ENCODE measurements around the gene NAGLU.
A peak's percentile ranks its signal among the peaks of the same experiment; 100 is the strongest.

The NAGLU gene

DNA sequence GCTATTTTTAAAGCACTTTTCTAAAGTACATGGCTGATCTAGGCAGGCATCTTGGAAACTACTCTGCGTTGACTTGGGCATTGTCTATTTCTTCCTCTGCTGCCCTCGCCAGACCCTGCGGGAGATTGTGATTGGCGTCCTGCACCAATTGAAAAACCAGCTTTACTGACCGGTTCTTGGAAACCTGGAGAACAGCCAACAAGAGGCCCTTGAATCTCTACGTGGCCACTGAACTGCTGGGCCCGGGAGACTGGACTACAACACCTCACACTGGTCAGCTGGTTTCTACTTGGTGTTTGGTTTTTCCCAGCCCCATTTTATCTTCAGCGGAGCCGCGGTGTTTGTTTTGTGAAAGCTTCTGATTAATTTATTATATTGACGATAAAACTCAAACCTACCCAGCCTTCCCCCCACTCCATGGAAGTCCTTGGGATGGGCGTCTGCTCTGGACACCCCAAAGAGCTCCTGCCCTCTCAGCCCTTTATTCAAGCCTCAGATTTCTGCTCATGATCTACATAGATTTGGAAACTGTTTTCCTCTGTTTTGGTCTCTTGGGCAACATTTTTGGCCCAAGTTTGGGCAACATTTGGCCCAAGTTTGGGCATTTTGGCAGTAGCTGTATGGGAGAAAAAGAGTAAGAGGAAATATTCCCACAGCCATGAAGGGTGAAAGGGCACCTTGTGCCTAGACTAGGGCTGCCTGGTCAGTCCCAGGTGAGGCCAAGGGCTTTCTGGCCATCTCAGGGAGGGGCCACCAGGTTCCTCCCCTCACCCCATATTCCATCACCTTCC is 35.6 kb downstream of the NAGLU start:
- TF ChIP-seq, protein P1, sequence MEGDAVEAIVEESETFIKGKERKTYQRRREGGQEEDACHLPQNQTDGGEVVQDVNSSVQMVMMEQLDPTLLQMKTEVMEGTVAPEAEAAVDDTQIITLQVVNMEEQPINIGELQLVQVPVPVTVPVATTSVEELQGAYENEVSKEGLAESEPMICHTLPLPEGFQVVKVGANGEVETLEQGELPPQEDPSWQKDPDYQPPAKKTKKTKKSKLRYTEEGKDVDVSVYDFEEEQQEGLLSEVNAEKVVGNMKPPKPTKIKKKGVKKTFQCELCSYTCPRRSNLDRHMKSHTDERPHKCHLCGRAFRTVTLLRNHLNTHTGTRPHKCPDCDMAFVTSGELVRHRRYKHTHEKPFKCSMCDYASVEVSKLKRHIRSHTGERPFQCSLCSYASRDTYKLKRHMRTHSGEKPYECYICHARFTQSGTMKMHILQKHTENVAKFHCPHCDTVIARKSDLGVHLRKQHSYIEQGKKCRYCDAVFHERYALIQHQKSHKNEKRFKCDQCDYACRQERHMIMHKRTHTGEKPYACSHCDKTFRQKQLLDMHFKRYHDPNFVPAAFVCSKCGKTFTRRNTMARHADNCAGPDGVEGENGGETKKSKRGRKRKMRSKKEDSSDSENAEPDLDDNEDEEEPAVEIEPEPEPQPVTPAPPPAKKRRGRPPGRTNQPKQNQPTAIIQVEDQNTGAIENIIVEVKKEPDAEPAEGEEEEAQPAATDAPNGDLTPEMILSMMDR (IDR thresholded peaks at IDR 0.05; ENCODE audit: low read depth, low read length) = no peak
- H3K9me3 ChIP-seq (ENCODE audit: severe bottlenecking) = no peaks in the 10 kb centered on the region
- H3K27me3 ChIP-seq (ENCODE audit: insufficient read depth, low read depth, severe bottlenecking) = no peaks in the 10 kb centered on the region
- peaks cover 95% of the 10 kb centered on the region for H3K36me3 ChIP-seq
- no peak for DNase-seq
- H3K4me3 ChIP-seq (ENCODE audit: low read depth, low read length) = no peak overlapping the region
- H3K27ac ChIP-seq = no peak overlapping the region

DNA sequence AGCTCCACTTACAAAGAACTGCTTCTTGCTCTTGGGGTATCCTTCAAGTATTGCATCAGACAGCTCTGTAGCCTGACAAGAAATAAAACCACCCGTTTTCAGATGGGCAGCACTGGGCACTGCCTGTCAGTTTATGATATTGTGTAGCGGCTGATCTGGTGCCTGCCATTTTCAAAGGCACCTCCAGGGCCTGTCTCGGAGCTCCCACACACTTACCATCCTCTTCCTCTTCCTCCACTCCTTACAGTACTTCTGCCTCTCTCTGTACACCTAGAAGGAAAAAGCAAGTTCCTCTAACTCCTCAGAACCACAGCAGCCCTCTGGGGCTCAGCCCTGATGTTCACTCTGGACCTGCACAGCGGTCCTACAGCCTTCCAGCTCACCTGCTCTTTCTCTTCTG is 37.1 kb downstream of the NAGLU start:
- TF ChIP-seq, protein P1 (IDR thresholded peaks at IDR 0.05; ENCODE audit: low read depth, low read length) = no peak
- H3K4me3 ChIP-seq (ENCODE audit: low read depth, low read length) = no peak overlapping the region
- no peak overlapping the region for H3K27ac ChIP-seq
- no peaks in the 10 kb centered on the region for H3K27me3 ChIP-seq (ENCODE audit: insufficient read depth, low read depth, severe bottlenecking)
- no peaks in the 10 kb centered on the region for H3K9me3 ChIP-seq (ENCODE audit: severe bottlenecking)
- DNase-seq = no peak
- H3K36me3 ChIP-seq = peaks cover 93% of the 10 kb centered on the region

DNA sequence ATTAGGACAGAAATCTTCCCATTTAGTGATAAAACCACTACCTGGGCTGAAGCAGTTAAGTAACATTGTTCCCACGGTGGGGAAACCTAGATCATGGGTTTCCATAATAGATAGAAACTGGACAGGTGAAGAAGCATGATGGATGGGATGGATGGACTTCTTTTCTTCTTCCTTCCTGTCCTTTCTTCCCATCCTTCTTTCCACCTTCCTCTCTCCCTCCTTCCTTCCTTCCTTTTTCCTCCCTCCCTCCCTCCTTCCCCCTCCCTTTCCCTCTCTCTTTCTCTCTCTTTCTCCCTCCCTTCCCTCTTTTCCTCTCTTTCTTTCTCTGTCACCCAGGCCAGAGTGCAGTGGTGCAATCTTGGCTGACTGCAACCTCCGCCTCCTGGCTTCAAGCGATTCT is 38.4 kb downstream of the NAGLU start:
- Histone ChIP-seq H3K27ac (no peak overlapping the region), H3K27me3 (ENCODE audit: insufficient read depth, low read depth, severe bottlenecking) (no peaks in the 10 kb centered on the region), H3K4me3 (ENCODE audit: low read depth, low read length) (no peak overlapping the region), H3K9me3 (ENCODE audit: severe bottlenecking) (no peaks in the 10 kb centered on the region), H3K36me3 (peaks cover 86% of the 10 kb centered on the region)
- no peak for DNase-seq
- TF ChIP-seq, protein P1 (IDR thresholded peaks at IDR 0.05; ENCODE audit: low read depth, low read length) = no peak

DNA sequence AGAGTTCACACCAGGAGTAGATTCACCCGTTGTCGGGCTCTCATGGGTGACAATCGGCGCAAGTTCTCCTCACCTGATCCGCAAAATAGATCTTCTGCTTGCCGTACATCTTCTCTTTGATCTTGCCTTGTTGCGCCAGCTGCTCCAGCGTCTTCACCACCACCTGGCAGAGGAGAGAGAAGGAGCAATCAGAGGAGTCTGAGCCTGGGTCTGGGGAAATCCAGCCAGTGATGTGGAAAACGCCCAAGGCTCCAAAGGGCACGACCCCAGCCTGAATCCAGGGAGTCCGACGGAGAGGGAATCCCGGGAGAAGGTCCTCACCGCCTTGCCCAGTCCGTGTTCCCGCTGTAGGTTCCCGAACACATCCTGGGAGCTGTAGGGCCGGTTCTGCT is 41.1 kb downstream of the NAGLU start:
- Histone ChIP-seq H3K27ac (peak overlapping the region; percentile 87), H3K4me3 (ENCODE audit: low read depth, low read length) (peak overlapping the region; percentile 89), H3K9me3 (ENCODE audit: severe bottlenecking) (no peaks in the 10 kb centered on the region), H3K36me3 (peaks cover 75% of the 10 kb centered on the region), H3K27me3 (ENCODE audit: insufficient read depth, low read depth, severe bottlenecking) (no peaks in the 10 kb centered on the region)
- TF ChIP-seq, protein P1 (IDR thresholded peaks at IDR 0.05; ENCODE audit: low read depth, low read length) = no peak
- no peak for DNase-seq

DNA sequence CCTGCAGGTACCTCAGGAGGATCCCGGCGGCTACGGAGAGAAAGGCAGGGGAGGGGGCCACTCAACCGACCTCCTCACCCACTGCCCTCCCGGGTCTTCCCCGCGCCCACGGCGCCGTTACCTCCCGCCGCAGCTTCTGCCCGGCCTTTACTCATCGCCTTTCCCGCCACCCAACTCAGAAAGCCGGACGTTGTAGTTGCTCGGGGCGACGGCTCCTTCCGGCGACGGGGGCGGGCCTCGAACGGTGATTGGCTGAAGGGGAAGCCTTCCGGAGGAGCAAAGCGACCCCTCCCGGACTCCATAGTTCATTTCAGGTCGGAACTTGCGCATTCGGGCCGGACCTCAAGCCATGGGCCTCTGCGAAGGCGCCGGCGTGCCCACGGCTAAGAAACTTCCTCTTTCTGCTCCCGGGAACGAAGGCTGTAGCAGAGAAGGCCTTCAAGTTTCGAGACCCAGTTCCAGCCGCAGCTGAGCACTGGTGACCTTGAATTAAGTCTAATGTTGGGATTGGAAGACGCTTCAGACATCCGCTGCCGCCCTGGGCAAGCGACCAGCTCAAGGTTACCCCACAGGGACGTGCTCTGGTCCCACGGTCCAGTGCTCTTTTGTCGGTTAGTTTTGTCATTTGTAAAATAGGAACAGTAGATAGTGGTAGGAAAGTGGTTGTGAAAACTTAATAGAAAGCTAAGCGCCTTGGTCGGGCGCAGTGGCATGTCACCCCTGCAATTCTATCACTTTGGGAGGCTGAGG is 41.7 kb downstream of the NAGLU start, which contains the start of gene PSMC3IP:
Gene PSMC3IP (minus strand): TSS at position 198 of the 750 bp plus-strand sequence. CDS start 43 bp downstream, at position 155.
- DNase-seq = peak; percentile 99
- Histone ChIP-seq H3K27me3 (ENCODE audit: insufficient read depth, low read depth, severe bottlenecking) (no peaks in the 10 kb centered on the region), H3K4me3 (ENCODE audit: low read depth, low read length) (peak within 1 kb of the TSS; percentile 89), H3K27ac (peak within 1 kb of the TSS; percentile 87), H3K36me3 (peaks cover 75% of the 10 kb centered on the region), H3K9me3 (ENCODE audit: severe bottlenecking) (no peaks in the 10 kb centered on the region)
- TF ChIP-seq, protein P1 (IDR thresholded peaks at IDR 0.05; ENCODE audit: low read depth, low read length) = peak; percentile 50
